DMS79 (cell line): ENCODE data around the gene DRGX.

Source experiments
- DNase-seq: peaks from one replicate; lab custom pipeline; 2025; lab: John Stamatoyannopoulos, UW

Gene DRGX

GRCh38 chr10:49382226-49382625 is 13.7 kb downstream of the DRGX start:
- DNase-seq: no peak

- no peak for DNase-seq
Observed at GRCh38 chr10:49381111-49381900, 14.6 kb downstream of the DRGX start.

GRCh38 chr10:49379596-49380410 is 16.1 kb downstream of the DRGX start:
- no peak for DNase-seq

GRCh38 chr10:49377256-49377655 is 18.6 kb downstream of the DRGX start:
- no peak for DNase-seq

- DNase-seq: no peak
Observed at GRCh38 chr10:49375611-49376010, 20.3 kb downstream of the DRGX start.

- DNase-seq: no peak
Observed at GRCh38 chr10:49374740-49375139, 21.1 kb downstream of the DRGX start.

- DNase-seq: no peak
Observed at GRCh38 chr10:49373361-49373760, 22.5 kb downstream of the DRGX start.

- DNase-seq: no peak
Observed at GRCh38 chr10:49371967-49372366, 23.9 kb downstream of the DRGX start.

GRCh38 chr10:49370326-49371100 is 25.4 kb downstream of the DRGX start:
- no peak for DNase-seq

GRCh38 chr10:49369216-49370162 is 26.4 kb downstream of the DRGX start:
- DNase-seq: peak; percentile 58

- no peak for DNase-seq
Observed at GRCh38 chr10:49368256-49368655, 27.6 kb downstream of the DRGX start.

GRCh38 chr10:49367600-49367999 is 28.3 kb downstream of the DRGX start:
- DNase-seq: no peak

GRCh38 chr10:49366460-49366859 is 29.4 kb downstream of the DRGX start:
- no peak for DNase-seq

- DNase-seq: no peak
Observed at GRCh38 chr10:49365675-49366415, 30.0 kb downstream of the DRGX start.

- DNase-seq: no peak
Observed at GRCh38 chr10:49365275-49365674, 30.6 kb downstream of the DRGX start.

GRCh38 chr10:49364747-49365146 is 31.1 kb downstream of the DRGX start:
- no peak for DNase-seq

- DNase-seq: no peak
Observed at GRCh38 chr10:49364051-49364450, 31.8 kb downstream of the DRGX start.

- DNase-seq: no peak
Observed at GRCh38 chr10:49363309-49364031, 32.4 kb downstream of the DRGX start.

GRCh38 chr10:49362596-49363260 is 33.2 kb downstream of the DRGX start:
- DNase-seq: no peak
